Measurements from ENCODE around the gene GRHL1.

GRHL1 gene

DNA sequence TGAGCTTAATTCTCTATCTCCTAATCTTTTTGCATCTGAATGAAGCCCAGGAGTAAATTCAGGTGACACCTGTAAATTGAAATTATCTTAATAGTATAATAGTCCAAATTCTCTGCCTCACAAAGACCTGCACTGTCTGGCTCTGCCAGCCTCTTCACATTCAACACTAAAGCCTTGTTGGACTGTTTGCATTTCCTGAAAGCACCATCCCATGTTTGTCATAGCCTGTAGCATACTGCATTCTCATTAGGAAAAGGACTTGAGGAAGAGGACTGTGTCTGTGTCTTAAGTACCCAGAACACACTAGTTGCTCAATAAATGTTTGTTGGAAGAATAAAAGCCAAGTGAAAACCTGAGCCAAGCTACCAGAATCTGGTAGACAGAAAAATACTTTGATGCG lies 42.9 kb upstream of the GRHL1 start:
- Histone ChIP-seq H3K27me3 (ENCODE audit: low read length) (no peaks in the 10 kb centered on the region), H3K36me3 (ENCODE audit: low read length) (peaks cover 21% of the 10 kb centered on the region), H2AFZ (ENCODE audit: low read depth, low read length, severe bottlenecking) (no peak overlapping the region), H3K79me2 (ENCODE audit: insufficient read depth, low read length) (no peaks in the 10 kb centered on the region), H3K9me2 (replicated peaks; ENCODE audit: insufficient read depth, low read length) (no peaks in the 10 kb centered on the region), H4K20me1 (ENCODE audit: low read depth, low read length) (no peaks in the 10 kb centered on the region), H3K9ac (ENCODE audit: low read length) (no peak overlapping the region), H3K4me3 (ENCODE audit: insufficient read depth, low read length, poor library complexity, severe bottlenecking) (no peak overlapping the region), H3K27ac (ENCODE audit: low read depth, low read length) (no peak overlapping the region), H3K4me2 (ENCODE audit: low read depth, low read length, poor library complexity, severe bottlenecking) (no peak overlapping the region), H3K9me3 (ENCODE audit: insufficient read depth, low read length) (no peaks in the 10 kb centered on the region), H3F3A (ENCODE audit: insufficient read depth) (no peaks in the 10 kb centered on the region)
- TF ChIP-seq, protein P1, sequence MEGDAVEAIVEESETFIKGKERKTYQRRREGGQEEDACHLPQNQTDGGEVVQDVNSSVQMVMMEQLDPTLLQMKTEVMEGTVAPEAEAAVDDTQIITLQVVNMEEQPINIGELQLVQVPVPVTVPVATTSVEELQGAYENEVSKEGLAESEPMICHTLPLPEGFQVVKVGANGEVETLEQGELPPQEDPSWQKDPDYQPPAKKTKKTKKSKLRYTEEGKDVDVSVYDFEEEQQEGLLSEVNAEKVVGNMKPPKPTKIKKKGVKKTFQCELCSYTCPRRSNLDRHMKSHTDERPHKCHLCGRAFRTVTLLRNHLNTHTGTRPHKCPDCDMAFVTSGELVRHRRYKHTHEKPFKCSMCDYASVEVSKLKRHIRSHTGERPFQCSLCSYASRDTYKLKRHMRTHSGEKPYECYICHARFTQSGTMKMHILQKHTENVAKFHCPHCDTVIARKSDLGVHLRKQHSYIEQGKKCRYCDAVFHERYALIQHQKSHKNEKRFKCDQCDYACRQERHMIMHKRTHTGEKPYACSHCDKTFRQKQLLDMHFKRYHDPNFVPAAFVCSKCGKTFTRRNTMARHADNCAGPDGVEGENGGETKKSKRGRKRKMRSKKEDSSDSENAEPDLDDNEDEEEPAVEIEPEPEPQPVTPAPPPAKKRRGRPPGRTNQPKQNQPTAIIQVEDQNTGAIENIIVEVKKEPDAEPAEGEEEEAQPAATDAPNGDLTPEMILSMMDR (IDR thresholded peaks at IDR 0.05; ENCODE audit: insufficient read depth, low read length, poor library complexity, severe bottlenecking) = no peak
- no peak for TF ChIP-seq EZH2phosphoT487 (conservative IDR thresholded peaks at IDR 0.05; ENCODE audit: low read length)

DNA sequence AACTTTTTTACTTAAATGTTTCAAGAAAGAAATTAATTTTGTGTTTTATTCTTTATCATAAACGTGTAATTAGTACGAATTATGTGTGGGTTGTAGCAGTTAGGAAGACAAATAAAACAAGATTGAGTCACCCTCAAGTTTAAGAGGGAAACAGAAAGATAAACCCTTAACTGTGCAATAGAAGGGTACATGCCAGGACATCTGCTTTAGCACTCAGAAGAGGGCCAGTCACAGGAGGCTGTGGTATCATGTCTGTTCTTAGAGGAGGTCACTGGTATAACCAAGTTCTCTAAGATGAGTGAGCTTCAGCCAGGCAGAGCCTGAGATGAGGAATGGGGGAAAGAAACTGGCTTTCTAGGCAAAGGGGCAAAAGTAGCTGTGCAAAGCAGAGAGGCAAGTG lies 42.4 kb upstream of the GRHL1 start:
- no peaks in the 10 kb centered on the region for H3K9me2 ChIP-seq (replicated peaks; ENCODE audit: insufficient read depth, low read length)
- no peaks in the 10 kb centered on the region for H3F3A ChIP-seq (ENCODE audit: insufficient read depth)
- TF ChIP-seq, protein P1 (IDR thresholded peaks at IDR 0.05; ENCODE audit: insufficient read depth, low read length, poor library complexity, severe bottlenecking) = no peak
- TF ChIP-seq EZH2phosphoT487 (conservative IDR thresholded peaks at IDR 0.05; ENCODE audit: low read length) = no peak
- no peaks in the 10 kb centered on the region for H3K27me3 ChIP-seq (ENCODE audit: low read length)
- H3K27ac ChIP-seq (ENCODE audit: low read depth, low read length) = no peak overlapping the region
- H4K20me1 ChIP-seq (ENCODE audit: low read depth, low read length) = no peaks in the 10 kb centered on the region
- no peak overlapping the region for H2AFZ ChIP-seq (ENCODE audit: low read depth, low read length, severe bottlenecking)
- H3K9ac ChIP-seq (ENCODE audit: low read length) = no peak overlapping the region
- no peaks in the 10 kb centered on the region for H3K9me3 ChIP-seq (ENCODE audit: insufficient read depth, low read length)
- no peak overlapping the region for H3K4me3 ChIP-seq (ENCODE audit: insufficient read depth, low read length, poor library complexity, severe bottlenecking)
- H3K36me3 ChIP-seq (ENCODE audit: low read length) = peaks cover 22% of the 10 kb centered on the region
- no peak overlapping the region for H3K4me2 ChIP-seq (ENCODE audit: low read depth, low read length, poor library complexity, severe bottlenecking)
- H3K79me2 ChIP-seq (ENCODE audit: insufficient read depth, low read length) = no peaks in the 10 kb centered on the region

DNA sequence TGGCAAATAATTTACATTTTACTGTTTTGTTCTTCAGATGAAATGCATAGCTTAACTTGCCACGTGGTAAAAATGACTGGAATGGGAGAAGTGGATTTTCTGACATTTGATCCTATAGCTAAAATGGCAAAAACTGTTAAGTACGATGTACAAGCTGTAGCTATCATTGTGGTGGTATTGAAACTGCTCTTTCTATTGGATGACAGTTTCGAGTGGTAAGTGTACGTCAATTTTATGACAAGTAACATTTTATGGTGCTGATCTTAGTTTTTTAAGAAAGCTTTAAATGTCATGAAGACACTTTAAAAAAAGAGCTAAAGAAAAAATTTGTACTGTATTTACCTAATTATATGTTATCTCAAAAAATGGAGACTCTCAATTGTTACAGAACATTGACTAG lies 40.8 kb upstream of the GRHL1 start:
- Histone ChIP-seq H3K9me3 (ENCODE audit: insufficient read depth, low read length) (no peaks in the 10 kb centered on the region), H3K27ac (ENCODE audit: low read depth, low read length) (no peak overlapping the region), H3K9ac (ENCODE audit: low read length) (no peak overlapping the region), H3K27me3 (ENCODE audit: low read length) (no peaks in the 10 kb centered on the region), H3K4me2 (ENCODE audit: low read depth, low read length, poor library complexity, severe bottlenecking) (no peak overlapping the region), H3K4me3 (ENCODE audit: insufficient read depth, low read length, poor library complexity, severe bottlenecking) (no peak overlapping the region), H3K9me2 (replicated peaks; ENCODE audit: insufficient read depth, low read length) (no peaks in the 10 kb centered on the region), H2AFZ (ENCODE audit: low read depth, low read length, severe bottlenecking) (no peak overlapping the region), H3K36me3 (ENCODE audit: low read length) (peaks cover 25% of the 10 kb centered on the region), H4K20me1 (ENCODE audit: low read depth, low read length) (no peaks in the 10 kb centered on the region), H3K79me2 (ENCODE audit: insufficient read depth, low read length) (no peaks in the 10 kb centered on the region), H3F3A (ENCODE audit: insufficient read depth) (no peaks in the 10 kb centered on the region)
- TF ChIP-seq, protein P1 (IDR thresholded peaks at IDR 0.05; ENCODE audit: insufficient read depth, low read length, poor library complexity, severe bottlenecking) = no peak
- no peak for TF ChIP-seq EZH2phosphoT487 (conservative IDR thresholded peaks at IDR 0.05; ENCODE audit: low read length)

Measured in SU-DHL-6 (cell line).